ENCODE data around the gene ZNF385B. TPM values are rescaled to one million over a fixed set of nuclear protein-coding genes. Genes with fewer than 3 reads are reported as not detected.

ZNF385B gene
- total RNA-seq, 5 donors from 2014 or later (not counting 1 experiment from before 2014, with no cell fraction given) = 0.12 TPM; not detected in 4

DNA sequence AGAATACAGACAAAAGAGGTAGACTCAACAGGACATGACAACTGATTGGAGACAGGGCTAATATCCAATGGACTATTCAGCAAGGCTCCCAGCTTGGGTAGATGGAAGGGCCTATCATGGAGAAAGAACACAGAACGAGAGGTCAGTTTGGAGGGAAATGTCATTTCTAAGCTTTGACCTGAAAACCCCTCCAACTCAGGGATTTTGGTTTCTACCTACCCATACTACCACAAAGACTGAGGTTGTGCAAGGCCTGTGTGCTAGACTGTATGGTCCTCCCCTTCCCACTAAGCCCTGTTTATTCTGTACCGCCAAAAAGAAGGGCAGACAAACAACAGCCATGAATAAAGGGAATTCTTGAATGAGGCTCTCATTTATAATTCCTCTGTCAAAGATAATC lies 288.9 kb downstream of the ZNF385B start:
- Histone ChIP-seq H3K4me3 (ENCODE audit: control insufficient read depth in 1 of 2, extremely low read depth in 1 of 2, low read length in 1 of 2) (no peak overlapping the region), H3K36me3 (ENCODE audit: control insufficient read depth in 2 of 2, extremely low read depth in 1 of 2, insufficient read depth in 1 of 2, low read length in 1 of 2) (no peaks in the 10 kb centered on the region), H3K27ac (ENCODE audit: low read length) (no peak overlapping the region), H3K9me3 (no peaks in the 10 kb centered on the region), H3K27me3 (replicated peaks in 1 of 2; ENCODE audit: control insufficient read depth in 2 of 2, extremely low read depth in 1 of 2, insufficient read depth in 2 of 2, low read length in 1 of 2) (no peaks in the 10 kb centered on the region), H3K4me1 (ENCODE audit: control insufficient read depth in 1 of 2, extremely low read depth in 1 of 2, insufficient read depth in 2 of 2, low read length in 2 of 2) (no peaks in the 10 kb centered on the region)
- DNase-seq (no peak), ATAC-seq (replicated peaks in 1 of 4) (no peak)
- H3K4me1 Mint-ChIP-seq = no peaks in the 10 kb centered on the region
- H3K36me3 Mint-ChIP-seq = no peaks in the 10 kb centered on the region
- H3K27ac Mint-ChIP-seq = no peak overlapping the region
- ChIA-PET CTCF (no interaction called here), POLR2A (no interaction called here)
- H3K9me3 Mint-ChIP-seq = no peaks in the 10 kb centered on the region
- no peak overlapping the region for H3K4me3 Mint-ChIP-seq
- WGBS (ENCODE audit: insufficient coverage) = no CpG with 5 or more reads among the region's 2 CpGs
- peaks cover 0 to 5% of the 10 kb centered on the region in 2 donors for H3K27me3 Mint-ChIP-seq

GRCh38 chr2:179571721-179572120 lies 289.7 kb downstream of the ZNF385B start:
- Mint-ChIP-seq H3K36me3 (no peaks in the 10 kb centered on the region), H3K27ac (no peak overlapping the region), H3K4me1 (no peaks in the 10 kb centered on the region), H3K4me3 (no peak overlapping the region), H3K27me3 (peaks cover 0 to 5% of the 10 kb centered on the region in 2 donors), H3K9me3 (no peaks in the 10 kb centered on the region)
- ChIA-PET CTCF (no interaction called here), POLR2A (no interaction called here)
- Histone ChIP-seq H3K9me3 (no peaks in the 10 kb centered on the region), H3K27me3 (replicated peaks in 1 of 2; ENCODE audit: control insufficient read depth in 2 of 2, extremely low read depth in 1 of 2, insufficient read depth in 2 of 2, low read length in 1 of 2) (no peaks in the 10 kb centered on the region), H3K27ac (ENCODE audit: low read length) (no peak overlapping the region), H3K36me3 (ENCODE audit: control insufficient read depth in 2 of 2, extremely low read depth in 1 of 2, insufficient read depth in 1 of 2, low read length in 1 of 2) (no peaks in the 10 kb centered on the region), H3K4me3 (ENCODE audit: control insufficient read depth in 1 of 2, extremely low read depth in 1 of 2, low read length in 1 of 2) (no peak overlapping the region), H3K4me1 (ENCODE audit: control insufficient read depth in 1 of 2, extremely low read depth in 1 of 2, insufficient read depth in 2 of 2, low read length in 2 of 2) (no peaks in the 10 kb centered on the region)
- DNase-seq (no peak), ATAC-seq (replicated peaks in 1 of 4) (no peak)
- no CpG with 5 or more reads among the region's 4 CpGs for WGBS (ENCODE audit: insufficient coverage)

- Histone ChIP-seq H3K36me3 (ENCODE audit: control insufficient read depth in 2 of 2, extremely low read depth in 1 of 2, insufficient read depth in 1 of 2, low read length in 1 of 2) (no peaks in the 10 kb centered on the region), H3K27me3 (replicated peaks in 1 of 2; ENCODE audit: control insufficient read depth in 2 of 2, extremely low read depth in 1 of 2, insufficient read depth in 2 of 2, low read length in 1 of 2) (no peaks in the 10 kb centered on the region), H3K4me3 (ENCODE audit: control insufficient read depth in 1 of 2, extremely low read depth in 1 of 2, low read length in 1 of 2) (no peak overlapping the region), H3K27ac (ENCODE audit: low read length) (no peak overlapping the region), H3K9me3 (no peaks in the 10 kb centered on the region), H3K4me1 (ENCODE audit: control insufficient read depth in 1 of 2, extremely low read depth in 1 of 2, insufficient read depth in 2 of 2, low read length in 2 of 2) (no peaks in the 10 kb centered on the region)
- Mint-ChIP-seq H3K4me3 (no peak overlapping the region), H3K27me3 (peaks cover 0 to 5% of the 10 kb centered on the region in 2 donors), H3K27ac (no peak overlapping the region), H3K4me1 (no peaks in the 10 kb centered on the region), H3K36me3 (no peaks in the 10 kb centered on the region), H3K9me3 (no peaks in the 10 kb centered on the region)
- no peak for ATAC-seq (replicated peaks in 1 of 4)
- WGBS (ENCODE audit: insufficient coverage) = 88% methylated on average over 1 of the region's 1 CpG
- no peak for DNase-seq
- ChIA-PET CTCF (no interaction called here), POLR2A (no interaction called here)
Observed at GRCh38 chr2:179571252-179571651, 290.2 kb downstream of the ZNF385B start.

GRCh38 chr2:179569831-179570233 lies 291.6 kb downstream of the ZNF385B start:
- H3K4me3 ChIP-seq (ENCODE audit: control insufficient read depth in 1 of 2, extremely low read depth in 1 of 2, low read length in 1 of 2) = no peak overlapping the region
- H3K36me3 ChIP-seq (ENCODE audit: control insufficient read depth in 2 of 2, extremely low read depth in 1 of 2, insufficient read depth in 1 of 2, low read length in 1 of 2) = no peaks in the 10 kb centered on the region
- H3K27me3 ChIP-seq (replicated peaks in 1 of 2; ENCODE audit: control insufficient read depth in 2 of 2, extremely low read depth in 1 of 2, insufficient read depth in 2 of 2, low read length in 1 of 2) = no peaks in the 10 kb centered on the region
- H3K27ac Mint-ChIP-seq = no peak overlapping the region
- no CpG with 5 or more reads among the region's 1 CpG for WGBS (ENCODE audit: insufficient coverage)
- ChIA-PET POLR2A (no interaction called here), CTCF (no interaction called here)
- H3K27me3 Mint-ChIP-seq = peaks cover 0 to 5% of the 10 kb centered on the region in 2 donors
- H3K9me3 Mint-ChIP-seq = no peaks in the 10 kb centered on the region
- no peaks in the 10 kb centered on the region for H3K4me1 Mint-ChIP-seq
- H3K4me3 Mint-ChIP-seq = no peak overlapping the region
- H3K9me3 ChIP-seq = no peaks in the 10 kb centered on the region
- H3K4me1 ChIP-seq (ENCODE audit: control insufficient read depth in 1 of 2, extremely low read depth in 1 of 2, insufficient read depth in 2 of 2, low read length in 2 of 2) = no peaks in the 10 kb centered on the region
- no peak overlapping the region for H3K27ac ChIP-seq (ENCODE audit: low read length)
- no peak for ATAC-seq (replicated peaks in 1 of 4)
- no peaks in the 10 kb centered on the region for H3K36me3 Mint-ChIP-seq
- DNase-seq = no peak

- peaks cover 0 to 5% of the 10 kb centered on the region in 2 donors for H3K27me3 Mint-ChIP-seq
- H3K27ac ChIP-seq (ENCODE audit: low read length) = no peak overlapping the region
- H3K4me3 ChIP-seq (ENCODE audit: control insufficient read depth in 1 of 2, extremely low read depth in 1 of 2, low read length in 1 of 2) = no peak overlapping the region
- no peak for ATAC-seq (replicated peaks in 1 of 4)
- no peaks in the 10 kb centered on the region for H3K4me1 Mint-ChIP-seq
- H3K9me3 ChIP-seq = no peaks in the 10 kb centered on the region
- H3K36me3 Mint-ChIP-seq = no peaks in the 10 kb centered on the region
- DNase-seq = no peak
- no peaks in the 10 kb centered on the region for H3K27me3 ChIP-seq (replicated peaks in 1 of 2; ENCODE audit: control insufficient read depth in 2 of 2, extremely low read depth in 1 of 2, insufficient read depth in 2 of 2, low read length in 1 of 2)
- no CpG with 5 or more reads among the region's 2 CpGs for WGBS (ENCODE audit: insufficient coverage)
- H3K9me3 Mint-ChIP-seq = no peaks in the 10 kb centered on the region
- no peaks in the 10 kb centered on the region for H3K4me1 ChIP-seq (ENCODE audit: control insufficient read depth in 1 of 2, extremely low read depth in 1 of 2, insufficient read depth in 2 of 2, low read length in 2 of 2)
- ChIA-PET CTCF (no interaction called here), POLR2A (no interaction called here)
- H3K27ac Mint-ChIP-seq = no peak overlapping the region
- H3K36me3 ChIP-seq (ENCODE audit: control insufficient read depth in 2 of 2, extremely low read depth in 1 of 2, insufficient read depth in 1 of 2, low read length in 1 of 2) = no peaks in the 10 kb centered on the region
- H3K4me3 Mint-ChIP-seq = no peak overlapping the region
Observed at GRCh38 chr2:179565807-179566206, 295.6 kb downstream of the ZNF385B start.

DNA sequence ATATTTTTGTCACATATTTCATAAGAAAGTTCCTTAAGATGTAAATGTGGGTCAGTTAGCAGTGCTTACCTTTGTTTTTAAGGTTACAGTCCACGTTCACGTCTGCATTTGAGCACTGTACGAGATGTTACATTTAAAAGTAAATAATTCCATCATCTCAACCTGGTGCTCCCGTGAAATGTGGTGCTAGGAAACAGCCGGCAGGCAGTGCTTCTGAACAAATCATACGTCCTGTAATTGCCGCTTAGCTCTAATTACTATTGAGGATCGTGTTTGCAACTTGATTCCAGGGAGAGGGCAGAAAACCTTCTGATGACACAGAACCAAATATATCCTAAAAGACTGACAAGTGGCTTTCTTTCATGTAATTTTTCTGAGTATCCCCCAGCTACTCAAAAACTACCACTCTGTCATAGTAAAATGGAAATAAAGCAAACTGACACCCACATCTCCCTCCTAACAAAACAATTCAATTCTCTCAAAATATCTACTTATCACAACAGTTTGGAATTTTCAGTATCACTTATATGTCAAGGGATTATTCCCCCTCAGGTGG lies 299.0 kb downstream of the ZNF385B start:
- CTCF ChIA-PET = no interaction called here
- 42% methylated on average over 3 of the region's 8 CpGs for WGBS (ENCODE audit: insufficient coverage)

DNA sequence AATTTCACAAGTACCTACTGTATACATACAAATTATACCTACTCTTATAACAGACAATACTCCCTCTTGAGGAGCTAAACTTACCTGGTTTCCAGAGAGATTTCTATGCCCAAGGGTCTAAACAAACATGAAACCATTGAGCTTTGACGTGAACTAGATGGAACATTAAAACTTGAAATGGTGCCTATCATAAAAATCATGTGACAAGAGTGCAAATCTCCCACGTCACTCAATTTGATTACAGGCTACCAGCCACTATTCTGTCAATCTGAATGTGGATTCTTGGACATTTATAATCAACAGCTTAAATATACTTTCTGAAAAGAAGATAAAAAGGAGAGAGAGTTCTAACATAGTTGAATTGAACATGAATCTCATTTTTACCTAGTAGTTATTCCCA lies 299.7 kb downstream of the ZNF385B start:
- no peak for ATAC-seq (replicated peaks in 1 of 4)
- Histone ChIP-seq H3K4me1 (ENCODE audit: control insufficient read depth in 1 of 2, extremely low read depth in 1 of 2, insufficient read depth in 2 of 2, low read length in 2 of 2) (no peaks in the 10 kb centered on the region), H3K27me3 (replicated peaks in 1 of 2; ENCODE audit: control insufficient read depth in 2 of 2, extremely low read depth in 1 of 2, insufficient read depth in 2 of 2, low read length in 1 of 2) (no peaks in the 10 kb centered on the region), H3K4me3 (ENCODE audit: control insufficient read depth in 1 of 2, extremely low read depth in 1 of 2, low read length in 1 of 2) (no peak overlapping the region), H3K36me3 (ENCODE audit: control insufficient read depth in 2 of 2, extremely low read depth in 1 of 2, insufficient read depth in 1 of 2, low read length in 1 of 2) (no peaks in the 10 kb centered on the region), H3K27ac (ENCODE audit: low read length) (no peak overlapping the region), H3K9me3 (no peaks in the 10 kb centered on the region)
- H3K4me1 Mint-ChIP-seq = no peaks in the 10 kb centered on the region
- no peak overlapping the region for H3K4me3 Mint-ChIP-seq
- 67% methylated on average over 2 of the region's 2 CpGs for WGBS (ENCODE audit: insufficient coverage)
- no peaks in the 10 kb centered on the region for H3K36me3 Mint-ChIP-seq
- no peaks in the 10 kb centered on the region for H3K9me3 Mint-ChIP-seq
- DNase-seq = no peak
- POLR2A ChIA-PET = no interaction called here
- H3K27me3 Mint-ChIP-seq = peaks cover 0 to 4% of the 10 kb centered on the region in 2 donors
- H3K27ac Mint-ChIP-seq = no peak overlapping the region
- CTCF ChIA-PET = interaction anchor here in 1 of 2 donors (0.7 kb wide), 1 partner anchor 17 kb away, joined by 4 read pairs; no protein-coding TSS in a partner anchor

More for the DNA sequence above, 299.0 kb downstream of the ZNF385B start:
- peaks cover 0 to 4% of the 10 kb centered on the region in 2 donors for H3K27me3 Mint-ChIP-seq
- Histone ChIP-seq H3K4me1 (ENCODE audit: control insufficient read depth in 1 of 2, extremely low read depth in 1 of 2, insufficient read depth in 2 of 2, low read length in 2 of 2) (no peaks in the 10 kb centered on the region), H3K9me3 (no peaks in the 10 kb centered on the region), H3K36me3 (ENCODE audit: control insufficient read depth in 2 of 2, extremely low read depth in 1 of 2, insufficient read depth in 1 of 2, low read length in 1 of 2) (no peaks in the 10 kb centered on the region), H3K27ac (ENCODE audit: low read length) (no peak overlapping the region), H3K4me3 (ENCODE audit: control insufficient read depth in 1 of 2, extremely low read depth in 1 of 2, low read length in 1 of 2) (no peak overlapping the region), H3K27me3 (replicated peaks in 1 of 2; ENCODE audit: control insufficient read depth in 2 of 2, extremely low read depth in 1 of 2, insufficient read depth in 2 of 2, low read length in 1 of 2) (no peaks in the 10 kb centered on the region)
- ATAC-seq (replicated peaks in 1 of 4) (no peak), DNase-seq (no peak)
- H3K36me3 Mint-ChIP-seq = no peaks in the 10 kb centered on the region
- no peaks in the 10 kb centered on the region for H3K9me3 Mint-ChIP-seq
- POLR2A ChIA-PET = no interaction called here
- no peaks in the 10 kb centered on the region for H3K4me1 Mint-ChIP-seq
- no peak overlapping the region for H3K27ac Mint-ChIP-seq
- no peak overlapping the region for H3K4me3 Mint-ChIP-seq

Data from T-cell (primary cell).